ENCODE data around the gene MDFIC2.

GRCh38 chr3:70306736-70307135 is 5.7 kb downstream of the MDFIC2 start:
- TF ChIP-seq CTCF (IDR thresholded peaks at IDR 0.05; ENCODE audit: insufficient read depth, low read length, poor library complexity, severe bottlenecking): no peak
- TF ChIP-seq EZH2phosphoT487 (conservative IDR thresholded peaks at IDR 0.05; ENCODE audit: low read length): no peak

Measured in SU-DHL-6 (cell line).